Effector CD8-positive, alpha-beta T cell (primary cell): ENCODE data around the gene EFCAB11.

Source experiments
- DNase-seq: peaks from one replicate; lab custom pipeline; 2025; lab: John Stamatoyannopoulos, UW

The EFCAB11 gene

DNA sequence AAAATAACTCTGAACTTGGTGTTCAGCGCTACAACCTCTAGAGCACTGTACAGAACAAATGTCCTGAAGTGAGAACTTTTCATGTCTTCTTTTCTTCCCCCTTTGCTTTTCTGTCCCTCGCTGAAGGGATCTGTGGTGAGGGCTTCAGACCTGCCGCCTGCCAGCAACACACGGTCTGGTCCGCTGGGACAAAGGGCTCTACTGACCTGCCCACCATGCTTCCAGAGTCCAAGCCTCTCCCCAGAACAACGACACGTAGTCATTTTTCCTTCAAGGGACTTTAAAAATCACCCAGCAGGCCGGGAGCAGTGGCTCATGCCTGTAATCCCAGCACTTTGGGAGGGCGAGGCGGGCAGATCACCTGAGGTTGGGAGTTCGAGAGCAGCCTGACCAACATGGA is 140.4 kb downstream of the EFCAB11 start:
- no peak for DNase-seq

DNA sequence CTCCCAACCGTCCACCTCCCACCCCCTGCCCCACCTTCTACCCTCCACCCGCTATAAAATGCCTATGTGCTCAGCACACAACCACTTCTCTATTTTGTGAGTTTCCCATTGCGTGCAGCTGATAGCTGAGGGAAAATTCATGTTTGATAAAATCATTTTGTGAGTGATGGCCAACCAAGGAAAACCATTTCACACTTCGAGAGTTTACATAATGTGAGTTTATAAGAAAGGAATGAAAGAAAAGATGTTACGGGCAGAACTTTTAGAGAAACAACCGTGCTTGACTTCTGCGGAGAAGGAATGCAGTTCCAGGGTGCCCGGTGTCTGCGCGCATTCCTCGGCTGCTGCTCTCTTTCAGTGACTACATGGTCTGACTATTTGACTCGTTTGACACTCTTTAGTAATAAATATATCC is 140.9 kb downstream of the EFCAB11 start:
- DNase-seq: no peak

GRCh38 chr14:89811954-89812575 is 142.5 kb downstream of the EFCAB11 start:
- DNase-seq: no peak

- DNase-seq: no peak
Measured at GRCh38 chr14:89810101-89810500, 144.4 kb downstream of the EFCAB11 start.

- DNase-seq: no peak
Measured at GRCh38 chr14:89807892-89808291, 146.6 kb downstream of the EFCAB11 start.

DNA sequence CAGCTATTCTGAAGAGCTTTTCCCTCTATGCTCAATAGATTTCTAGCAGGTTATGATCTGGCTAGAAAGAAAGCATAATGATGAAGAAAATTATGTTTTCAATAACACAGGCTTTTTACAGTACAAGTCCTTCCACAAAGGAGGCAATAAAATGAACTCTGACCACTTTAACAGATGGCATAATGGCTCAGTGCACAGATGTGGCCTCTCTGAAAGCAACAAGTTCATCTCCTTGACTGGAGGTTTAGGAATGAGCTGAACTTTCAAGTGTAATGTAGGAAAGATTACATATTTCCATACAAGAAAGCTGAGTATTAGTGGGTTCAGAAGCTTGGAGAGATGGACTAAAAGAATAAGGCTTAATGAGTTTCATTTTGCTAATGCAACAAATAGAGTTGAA is 147.4 kb downstream of the EFCAB11 start:
- no peak for DNase-seq

DNA sequence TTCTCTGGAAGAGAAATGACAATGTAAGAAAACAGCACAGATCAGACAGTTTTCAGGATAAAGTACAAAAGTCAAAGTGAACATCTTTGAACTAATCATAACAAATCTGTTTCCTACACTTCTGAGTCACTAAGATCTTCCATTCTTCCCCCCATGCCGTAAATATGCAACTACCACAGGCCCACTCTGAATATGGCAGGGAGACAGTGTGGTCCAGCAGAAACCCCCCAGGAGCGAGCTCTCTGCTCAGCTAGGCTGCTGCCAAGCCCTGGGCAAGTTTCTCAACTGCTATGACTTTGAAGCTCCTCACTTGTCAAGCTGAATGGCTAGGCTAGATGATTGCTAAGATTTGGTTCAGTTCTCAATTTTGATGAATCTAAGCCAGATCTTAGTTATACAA is 148.1 kb downstream of the EFCAB11 start:
- no peak for DNase-seq

GRCh38 chr14:89805501-89805900 is 149.0 kb downstream of the EFCAB11 start:
- DNase-seq: no peak

DNA sequence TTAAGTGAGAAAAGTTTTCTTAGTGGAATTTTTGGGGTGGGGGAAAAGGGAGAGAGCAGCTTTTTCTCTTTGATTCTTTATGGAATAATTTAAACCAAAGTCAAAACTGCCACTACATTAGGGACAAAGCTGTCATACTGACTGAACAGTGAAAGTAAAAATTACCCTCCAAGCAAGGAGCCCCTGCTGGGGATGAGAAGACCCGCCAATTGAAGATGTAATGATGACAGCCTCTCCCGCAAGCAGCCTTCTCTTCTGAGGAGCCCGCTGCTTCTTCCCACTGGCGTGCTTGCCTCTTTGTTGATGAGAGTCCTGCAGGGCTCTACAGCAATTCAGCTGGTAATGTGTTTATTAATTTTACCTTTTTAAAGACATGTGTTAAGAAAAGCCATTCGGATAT is 151.0 kb downstream of the EFCAB11 start:
- DNase-seq: no peak

DNA sequence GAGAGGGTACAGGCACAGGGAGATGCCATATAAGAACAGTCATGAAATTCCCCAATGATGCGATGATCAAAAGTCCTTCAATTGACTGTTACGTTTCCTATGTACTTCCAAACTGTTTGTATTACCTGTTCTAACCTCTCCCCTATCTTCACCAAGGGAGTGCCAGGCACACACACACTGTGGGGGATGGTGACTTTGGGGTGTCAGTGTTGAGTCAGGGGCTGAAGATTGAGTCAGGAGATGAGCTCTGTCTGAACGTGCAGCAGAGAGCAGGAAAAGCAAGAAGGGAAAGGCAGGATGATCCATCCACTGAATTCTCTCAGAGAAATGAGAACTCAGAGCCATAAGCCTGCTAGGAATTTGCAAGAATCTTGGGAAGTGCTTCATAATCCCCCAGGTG is 153.4 kb downstream of the EFCAB11 start:
- no peak for DNase-seq

GRCh38 chr14:89798212-89798773 is 156.2 kb downstream of the EFCAB11 start:
- DNase-seq: no peak

DNA sequence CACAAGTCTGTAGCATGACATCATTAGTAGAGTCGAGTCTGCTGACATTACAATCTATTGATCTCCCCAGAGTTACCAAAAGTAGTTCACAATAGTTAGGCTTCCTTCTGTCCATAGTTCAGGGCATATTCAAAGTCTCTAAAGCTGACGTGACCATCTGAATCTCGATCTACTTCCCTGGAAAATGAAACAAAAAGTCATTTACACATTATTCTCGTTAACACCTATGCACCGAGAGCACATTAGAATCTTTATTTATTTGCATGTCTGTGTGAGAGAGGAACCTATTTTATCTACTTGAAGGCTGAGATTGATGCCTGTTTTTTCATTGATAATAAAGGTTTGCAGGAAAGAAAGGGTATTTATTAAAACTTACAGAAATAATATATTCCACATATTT is 157.4 kb downstream of the EFCAB11 start:
- DNase-seq: no peak

GRCh38 chr14:89794096-89794495 is 160.4 kb downstream of the EFCAB11 start:
- DNase-seq: no peak

DNA sequence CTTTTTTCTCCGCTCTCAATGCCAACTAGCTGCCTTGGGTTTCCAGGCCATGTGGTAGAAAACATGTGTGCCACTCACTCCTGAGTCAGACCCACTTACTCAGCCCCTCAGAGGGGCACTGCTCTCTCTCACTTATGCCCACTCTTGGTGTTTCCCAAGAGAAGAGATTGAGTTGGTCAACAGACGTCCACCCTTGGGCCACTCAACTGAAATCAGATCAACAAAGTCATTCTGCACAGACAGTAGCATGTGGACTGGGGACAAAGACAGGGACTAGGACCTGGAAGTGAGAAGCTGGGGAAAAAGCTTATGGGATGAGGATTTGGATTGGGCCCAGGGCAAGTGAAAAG is 161.2 kb downstream of the EFCAB11 start:
- no peak for DNase-seq

DNA sequence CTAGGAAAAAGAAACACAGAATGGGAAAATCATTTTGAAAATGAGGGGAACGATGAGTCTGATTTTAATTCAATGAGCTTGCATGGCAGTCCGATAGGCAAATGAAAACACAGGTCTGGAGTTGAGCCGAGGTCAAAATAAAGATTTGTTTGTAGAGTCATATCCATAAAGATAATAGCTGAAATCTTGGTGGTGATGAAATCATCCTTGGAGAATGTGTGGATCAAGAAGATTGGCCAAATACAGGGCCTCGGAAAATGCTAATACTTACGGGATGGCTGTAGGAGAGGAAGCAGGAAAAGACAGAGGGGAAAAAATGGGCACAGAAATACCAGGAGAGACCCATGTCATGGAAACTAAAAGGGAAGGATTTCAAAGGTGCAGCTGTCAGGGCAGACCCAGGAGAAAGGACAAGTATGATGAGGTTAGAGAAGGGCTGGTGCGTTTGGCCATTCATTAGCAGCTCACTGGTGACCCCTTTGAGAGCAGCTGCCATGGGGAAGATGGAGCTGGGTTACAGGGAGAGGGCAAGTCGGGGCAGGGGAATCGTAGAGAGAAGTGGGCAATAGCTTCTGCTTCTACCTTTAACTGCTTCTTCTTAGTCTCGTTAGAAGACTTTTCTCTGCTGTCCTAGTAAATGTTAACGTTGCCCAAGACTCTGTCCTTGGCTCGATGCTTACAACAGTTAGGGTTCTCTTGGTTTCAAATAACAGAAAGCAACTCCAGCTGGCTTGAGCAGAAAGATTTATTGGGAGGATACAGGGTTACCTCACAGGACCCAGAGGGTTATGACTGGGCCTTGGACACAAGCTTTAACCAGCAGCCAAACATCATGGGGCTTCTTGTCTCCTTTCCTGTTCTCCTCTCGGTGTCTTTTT is 161.8 kb downstream of the EFCAB11 start:
- DNase-seq: no peak

DNA sequence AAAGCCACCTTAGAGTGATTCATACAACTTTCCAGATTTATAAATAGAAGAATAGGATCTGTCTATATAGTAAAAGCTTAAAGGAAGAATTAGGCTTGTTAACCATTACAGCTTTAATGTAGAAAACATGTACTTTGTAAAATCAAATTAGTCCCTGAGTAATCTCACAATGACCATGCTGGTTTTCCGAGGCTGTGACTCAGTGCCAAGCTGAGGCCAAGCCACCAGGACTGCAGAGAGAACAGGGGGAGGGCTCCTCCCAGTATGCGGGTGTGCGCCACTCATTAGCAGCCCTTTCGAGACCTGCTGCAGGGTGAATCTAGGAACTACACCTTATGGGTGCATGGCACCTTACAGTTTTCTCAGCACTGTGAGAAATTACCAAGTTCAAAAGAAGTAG is 167.0 kb downstream of the EFCAB11 start:
- DNase-seq: no peak

DNA sequence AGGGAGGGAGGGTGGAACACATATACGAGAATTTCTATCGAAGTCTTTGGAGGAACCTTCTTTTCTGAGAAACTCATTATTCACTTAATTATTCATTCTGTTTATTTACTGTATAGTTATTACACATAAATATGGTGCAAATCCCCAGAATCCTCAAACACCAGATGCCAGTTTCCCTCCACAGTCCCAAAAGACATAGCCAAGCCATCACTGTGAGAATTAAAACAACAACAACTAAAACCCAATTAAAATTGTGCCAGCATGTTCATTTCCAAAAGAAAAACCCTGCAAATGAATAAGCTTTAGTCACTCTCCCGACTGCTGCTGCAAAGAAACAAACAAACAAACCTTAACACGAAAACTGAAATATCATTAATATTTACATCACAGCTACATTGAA is 173.5 kb downstream of the EFCAB11 start:
- DNase-seq: no peak

DNA sequence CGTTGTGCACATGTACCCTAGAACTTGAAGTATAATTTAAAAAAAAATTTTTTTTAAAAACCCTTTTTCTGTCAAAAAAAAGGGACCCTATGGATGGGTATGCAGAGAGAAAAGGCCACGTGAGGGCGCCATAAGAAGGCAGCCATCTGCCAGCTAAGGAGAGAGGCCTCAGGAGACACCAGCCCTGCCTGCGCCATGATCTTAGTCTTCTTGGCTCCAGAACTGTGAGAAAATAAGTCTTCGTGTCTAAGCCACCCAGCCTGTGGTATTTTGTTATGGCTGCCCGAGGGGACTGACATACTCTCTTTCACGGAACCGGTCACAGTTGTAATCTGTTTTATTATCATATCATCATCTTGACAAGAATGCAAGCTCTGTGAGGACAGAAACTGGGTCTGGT is 174.8 kb downstream of the EFCAB11 start:
- DNase-seq: no peak

GRCh38 chr14:89775946-89776345 is 178.6 kb downstream of the EFCAB11 start:
- no peak for DNase-seq

DNA sequence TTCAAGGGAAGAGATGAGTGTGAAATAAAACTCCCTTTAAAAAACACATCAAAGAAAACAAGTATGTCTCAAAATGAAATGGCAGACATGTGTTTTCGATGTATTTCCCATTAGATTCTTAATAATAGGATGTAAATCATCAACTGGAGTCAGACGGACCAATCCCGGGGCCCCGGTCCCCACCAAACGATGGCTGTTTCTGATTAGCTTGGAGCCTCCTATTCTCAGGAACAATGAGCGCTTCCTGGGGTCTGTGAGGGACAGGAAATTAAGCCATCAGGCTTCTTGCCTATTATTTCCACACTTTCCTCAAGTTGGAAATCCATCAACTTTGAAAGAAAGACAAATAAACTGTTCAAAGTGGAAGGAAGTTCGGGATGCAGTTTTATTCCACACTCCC is 179.4 kb downstream of the EFCAB11 start:
- DNase-seq: no peak

DNA sequence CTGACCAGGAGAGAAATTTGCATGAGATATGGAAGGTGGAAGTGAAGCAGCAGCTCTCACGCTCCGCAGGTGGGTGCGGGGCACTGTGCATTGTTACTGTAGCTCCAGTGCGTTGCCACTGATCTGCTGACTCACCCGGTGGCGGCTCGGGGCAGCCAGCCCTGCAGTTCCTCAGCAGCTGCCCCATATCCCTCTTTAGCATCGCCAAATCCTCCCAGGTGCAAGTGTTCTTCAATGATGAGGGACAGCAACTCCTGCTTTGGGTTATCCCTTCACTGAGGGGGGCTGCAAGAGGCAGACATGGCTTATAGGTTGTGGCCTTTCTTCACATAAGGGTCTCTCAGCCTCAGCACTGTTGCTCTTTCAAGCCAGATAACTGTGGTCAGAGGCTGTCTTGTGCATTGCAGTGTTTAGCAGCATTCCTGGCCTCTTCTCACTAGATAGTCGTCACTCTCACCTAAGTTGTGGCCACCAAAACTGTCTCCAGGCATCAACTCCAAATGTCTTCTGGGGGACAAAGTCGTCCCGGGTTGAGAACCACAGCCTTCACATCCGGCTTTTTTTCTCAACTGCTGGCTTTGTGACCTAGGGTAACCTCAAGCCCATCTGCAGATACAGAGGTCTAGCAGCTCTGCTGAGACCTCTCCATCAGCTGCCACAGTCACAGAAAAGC is 180.8 kb downstream of the EFCAB11 start:
- peak; percentile 5 for DNase-seq

- DNase-seq: no peak
Measured at GRCh38 chr14:89773151-89773550, 181.4 kb downstream of the EFCAB11 start.

DNA sequence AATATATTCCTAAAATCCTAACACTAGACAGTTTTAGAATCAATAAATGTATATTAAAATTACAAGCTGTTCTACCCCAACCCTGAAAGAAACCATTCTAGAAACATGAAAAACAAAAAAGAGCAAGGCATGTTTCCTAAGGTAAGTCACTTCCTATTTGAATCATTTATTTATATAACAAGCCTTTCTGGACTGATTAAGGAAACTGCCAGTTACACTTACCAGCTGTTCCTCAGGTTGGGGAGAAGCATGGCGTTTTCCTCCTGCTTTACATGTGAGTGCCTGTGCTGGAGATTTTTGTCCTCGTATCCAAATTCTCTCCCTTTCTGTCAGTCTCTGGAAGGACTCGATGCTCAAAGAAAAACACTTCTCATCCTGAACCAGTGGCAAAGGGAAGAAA is 183.3 kb downstream of the EFCAB11 start:
- DNase-seq: no peak
